ENCODE data around the gene SF3B2. TPM values are rescaled to one million over a fixed set of nuclear protein-coding genes. Genes with fewer than 3 reads are reported as not detected.
"Not testable (repeated sequence)": the region's sequence is repeated elsewhere in the genome, so short reads cannot be mapped to it uniquely, and the experiment has no call there.

SF3B2 gene
- polyA plus RNA-seq, 3 donors, result 229 to 250 (median 238) TPM

DNA sequence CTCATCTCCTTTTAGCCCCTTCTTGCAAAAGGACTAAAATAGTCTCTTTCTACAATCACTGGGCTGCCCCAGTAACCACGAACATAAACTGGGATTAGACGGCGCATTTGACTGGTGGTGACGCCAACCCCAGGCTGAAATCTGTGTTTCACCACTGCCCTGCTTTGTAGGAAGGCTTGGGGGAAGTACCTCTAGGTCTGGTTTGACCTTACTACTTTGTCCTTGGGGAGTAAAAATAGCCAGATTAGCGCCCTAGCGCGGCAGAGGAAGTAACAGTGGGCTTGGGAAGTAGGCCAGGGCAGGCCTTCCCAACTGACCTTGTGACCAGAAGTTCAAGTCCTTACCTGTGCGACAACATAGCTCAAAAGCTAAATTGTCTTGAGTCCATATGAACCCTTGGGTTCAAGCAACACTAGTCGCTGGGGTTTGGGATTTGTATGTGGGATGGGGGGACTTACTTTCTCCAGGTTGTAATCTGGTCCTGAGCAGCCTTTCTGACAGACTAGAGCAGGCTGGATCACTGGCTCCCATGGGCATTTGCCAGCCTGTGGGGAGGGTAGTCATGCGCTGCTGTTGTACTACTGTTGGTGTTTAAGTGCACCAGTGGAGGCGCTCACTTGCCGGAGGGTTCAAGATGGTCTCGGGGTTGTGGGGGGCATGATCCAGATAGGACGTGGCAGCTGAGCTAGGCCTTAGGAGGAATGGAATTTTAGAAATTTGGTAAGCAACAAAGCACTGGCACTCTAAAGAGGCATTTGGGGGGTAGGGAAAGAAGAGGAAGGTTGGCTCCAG, 17.0 kb downstream of the SF3B2 start:
- no peak for DNase-seq

DNA sequence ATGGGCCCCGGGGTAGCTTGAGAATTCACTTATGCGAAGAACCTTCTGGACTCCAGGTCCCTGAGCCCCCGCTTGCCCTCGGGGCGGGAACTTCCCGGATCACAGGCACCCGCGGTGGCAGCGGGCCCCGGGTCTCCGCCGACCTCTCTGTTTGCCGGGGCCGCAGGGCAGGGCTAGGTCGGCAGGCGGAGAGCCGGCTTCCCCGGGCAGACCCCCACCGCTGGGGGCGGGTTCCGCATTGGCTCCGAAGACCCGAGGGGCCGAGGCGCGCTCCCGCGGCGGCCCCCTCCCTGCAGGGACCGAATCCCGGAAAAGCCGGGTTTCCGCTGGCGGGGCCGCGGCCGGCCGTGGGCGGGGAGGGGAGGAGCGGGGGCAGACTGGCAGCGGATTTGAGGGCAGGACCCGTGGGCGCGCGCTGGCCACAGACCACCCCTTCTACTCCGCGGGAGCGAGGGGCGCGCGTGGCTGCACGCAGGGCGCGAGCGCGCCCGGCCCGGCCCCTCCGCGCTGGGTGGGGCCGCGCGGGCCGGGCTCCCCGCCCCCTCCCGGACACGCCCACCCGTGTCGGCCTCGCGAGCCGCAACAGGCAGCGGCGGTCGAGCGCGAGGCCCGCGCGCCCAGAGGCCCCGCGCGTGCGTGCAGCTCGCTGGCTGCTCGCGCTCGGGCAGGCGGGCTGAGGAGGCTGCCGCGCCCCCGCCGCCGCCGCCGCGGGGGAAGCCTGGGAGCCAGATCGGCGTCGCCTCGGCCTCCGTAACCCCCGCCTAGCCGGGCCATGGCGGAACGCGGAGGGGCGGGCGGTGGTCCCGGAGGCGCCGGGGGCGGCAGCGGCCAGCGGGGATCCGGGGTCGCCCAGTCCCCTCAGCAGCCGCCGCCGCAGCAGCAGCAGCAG, 17.8 kb downstream of the SF3B2 start, which contains the start of gene PACS1:
TSS of gene PACS1 (plus strand) at position 558 of the 889 bp plus-strand sequence. CDS start at position 773, 215 bp downstream.
- no peak for DNase-seq

DNA sequence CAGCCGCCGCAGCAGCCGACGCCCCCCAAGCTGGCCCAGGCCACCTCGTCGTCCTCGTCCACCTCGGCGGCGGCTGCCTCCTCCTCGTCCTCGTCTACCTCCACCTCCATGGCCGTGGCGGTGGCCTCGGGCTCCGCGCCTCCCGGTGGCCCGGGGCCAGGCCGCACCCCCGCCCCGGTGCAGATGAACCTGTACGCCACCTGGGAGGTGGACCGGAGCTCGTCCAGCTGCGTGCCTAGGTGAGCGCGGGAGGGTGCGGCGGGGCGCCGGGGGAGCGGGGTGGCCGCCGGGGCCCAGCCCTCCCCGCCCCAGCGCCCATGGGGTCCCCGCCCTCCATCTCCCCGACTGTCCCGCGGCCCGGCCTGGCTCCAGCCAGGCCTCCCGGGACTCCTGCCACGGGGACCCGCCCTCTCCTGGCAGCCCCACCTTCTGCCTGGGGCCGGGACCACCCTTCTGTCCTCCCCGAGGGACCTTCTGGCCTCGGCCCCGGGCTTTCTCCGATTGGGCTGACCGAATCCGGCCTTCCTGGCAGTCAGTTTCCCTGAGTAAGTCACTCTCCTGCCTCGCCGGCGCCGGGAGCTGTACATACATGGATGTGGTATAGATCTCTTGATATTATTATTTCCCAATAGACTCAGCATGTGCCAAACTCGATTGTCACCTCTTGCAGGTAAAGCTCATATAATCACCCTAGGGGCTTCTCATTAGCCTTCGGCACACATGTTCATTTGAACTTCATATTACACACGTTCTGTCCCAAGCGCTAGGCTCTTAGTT, 18.6 kb downstream of the SF3B2 start:
- no peak for DNase-seq

DNA sequence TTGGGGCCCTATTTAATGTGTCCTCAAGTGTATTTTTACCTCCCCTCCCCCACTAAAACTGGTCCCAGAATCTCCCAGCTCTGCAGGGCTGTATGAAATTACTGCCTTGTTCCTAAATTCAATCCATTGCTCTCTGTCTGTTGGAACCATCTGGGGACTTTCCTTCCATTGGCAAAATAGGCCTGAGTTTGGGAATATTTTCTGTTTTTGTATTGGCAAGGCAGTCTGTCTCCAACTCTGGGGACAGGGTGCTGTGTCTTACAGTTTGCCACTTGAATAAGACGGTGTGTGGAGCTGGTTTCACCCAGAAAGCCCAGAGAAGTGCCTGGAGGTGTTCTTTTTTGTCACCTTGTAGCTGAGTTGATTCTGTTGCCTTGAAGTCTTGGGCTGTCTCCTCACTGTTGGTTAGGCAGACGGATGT, 19.2 kb downstream of the SF3B2 start:
- DNase-seq, result no peak

DNA sequence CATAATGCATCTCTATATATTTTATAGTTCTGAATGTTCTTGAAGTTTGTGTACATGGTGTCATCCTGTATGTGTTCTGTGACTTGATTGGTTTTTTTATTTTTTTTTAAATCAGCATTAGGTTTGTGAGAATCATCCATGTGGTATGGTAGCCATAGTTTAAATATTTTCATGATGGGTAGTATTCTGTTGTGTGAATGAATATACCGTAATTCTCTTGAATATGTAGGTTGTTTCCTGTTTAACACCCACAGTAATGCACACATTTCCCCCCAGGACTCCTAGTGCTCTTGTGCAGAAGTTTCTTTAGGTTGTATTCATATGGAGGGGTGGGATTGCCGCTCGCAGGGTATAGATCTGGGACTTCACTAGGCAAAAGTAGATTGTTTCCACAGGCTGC, 19.9 kb downstream of the SF3B2 start:
- no peak for DNase-seq

DNA sequence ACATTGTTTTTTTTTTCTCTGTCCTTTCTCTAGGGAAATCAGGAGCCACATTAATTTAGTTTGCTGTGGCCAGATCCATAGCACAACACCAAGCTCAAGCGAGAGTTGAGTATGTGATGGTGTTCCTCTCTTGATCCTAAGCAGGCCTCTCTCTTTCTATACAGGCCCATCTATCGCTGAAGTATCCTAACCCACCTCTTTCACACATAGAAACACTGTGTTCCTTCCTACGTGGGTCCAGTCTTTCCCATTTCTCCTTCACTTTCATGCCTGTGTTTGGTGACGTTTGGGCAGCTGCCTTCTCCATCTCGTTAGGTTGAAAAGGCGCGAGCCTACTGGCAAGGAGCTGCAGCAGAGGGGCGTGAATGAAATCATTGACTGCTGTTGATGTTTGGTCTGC, 20.4 kb downstream of the SF3B2 start:
- DNase-seq, result no peak

DNA sequence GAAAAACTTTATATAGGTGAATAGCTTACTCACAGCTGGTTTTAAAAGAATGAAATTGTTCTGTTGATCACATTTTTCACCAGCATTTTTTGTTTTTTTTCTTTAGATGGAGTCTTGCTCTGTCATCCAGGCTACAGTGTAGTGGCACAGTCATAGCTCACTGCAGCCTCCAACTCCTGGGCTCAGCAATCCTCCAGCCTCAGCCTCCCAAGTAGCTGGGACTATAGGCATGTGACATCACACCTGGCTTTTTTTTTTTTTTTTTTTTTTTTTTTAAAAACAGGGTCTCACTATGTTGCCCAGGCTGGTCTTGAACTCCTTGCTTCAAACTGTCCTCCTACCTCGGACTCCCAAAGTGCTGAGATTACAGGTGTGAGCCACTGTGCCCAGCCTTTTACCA, 21.5 kb downstream of the SF3B2 start:
- DNase-seq, result no peak

DNA sequence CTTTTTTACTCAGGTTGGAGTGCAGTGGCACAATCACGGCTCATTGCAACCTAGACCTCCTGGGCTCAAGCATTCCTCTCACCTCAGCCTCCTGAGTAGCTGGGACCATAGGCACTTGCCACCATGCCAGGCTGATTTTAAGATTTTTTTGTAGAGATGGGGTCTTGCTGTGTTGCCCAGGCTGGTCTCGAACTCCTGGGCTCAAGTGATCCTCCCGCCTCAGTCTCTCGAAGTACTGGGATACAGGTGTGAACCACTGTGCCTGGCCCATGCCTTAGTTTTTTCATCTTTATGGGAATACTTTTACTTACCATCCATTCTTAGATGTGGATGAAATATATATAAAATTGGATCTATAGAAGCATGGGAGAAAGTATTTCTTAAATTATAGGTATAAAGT, 23.1 kb downstream of the SF3B2 start:
- DNase-seq, result no peak

DNA sequence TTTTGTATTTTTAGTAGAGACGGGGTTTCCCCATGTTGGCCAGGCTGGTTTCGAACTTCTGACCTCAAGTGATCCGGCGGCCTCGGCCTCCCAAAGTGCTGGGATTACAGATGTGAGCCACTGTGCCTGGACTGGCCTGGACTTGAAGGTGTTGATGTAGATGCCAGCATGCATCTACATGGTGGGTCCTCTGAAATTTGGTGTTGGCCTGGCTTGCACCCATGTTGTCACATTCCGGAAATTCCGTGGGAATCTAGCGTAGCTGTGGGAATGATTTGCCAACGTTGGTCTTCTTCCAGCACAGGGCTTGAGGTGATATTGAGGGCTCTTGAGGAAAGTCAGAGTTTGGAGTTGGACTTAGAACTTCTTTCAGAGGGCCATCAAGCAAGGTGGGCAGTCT, 24.4 kb downstream of the SF3B2 start:
- no peak for DNase-seq

DNA sequence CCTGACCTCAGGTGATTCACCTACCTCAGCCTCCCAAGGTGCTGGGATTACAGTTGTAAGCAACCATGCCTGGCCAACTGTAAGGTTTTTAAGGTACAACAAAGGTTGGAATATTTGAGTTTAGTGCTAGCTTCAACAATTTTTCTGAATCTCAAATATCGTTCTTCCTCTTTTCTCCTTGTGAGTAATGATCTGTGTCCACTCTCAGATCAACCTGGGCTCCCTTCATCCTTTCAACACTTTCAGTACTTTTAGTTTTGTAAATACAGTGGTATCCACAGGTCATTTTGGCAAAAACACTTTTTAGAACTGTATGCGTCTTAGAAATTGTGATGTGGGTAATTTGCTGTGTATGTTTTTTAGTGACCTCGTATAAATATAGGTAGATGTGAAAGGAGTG, 25.8 kb downstream of the SF3B2 start:
- DNase-seq, result no peak

DNA sequence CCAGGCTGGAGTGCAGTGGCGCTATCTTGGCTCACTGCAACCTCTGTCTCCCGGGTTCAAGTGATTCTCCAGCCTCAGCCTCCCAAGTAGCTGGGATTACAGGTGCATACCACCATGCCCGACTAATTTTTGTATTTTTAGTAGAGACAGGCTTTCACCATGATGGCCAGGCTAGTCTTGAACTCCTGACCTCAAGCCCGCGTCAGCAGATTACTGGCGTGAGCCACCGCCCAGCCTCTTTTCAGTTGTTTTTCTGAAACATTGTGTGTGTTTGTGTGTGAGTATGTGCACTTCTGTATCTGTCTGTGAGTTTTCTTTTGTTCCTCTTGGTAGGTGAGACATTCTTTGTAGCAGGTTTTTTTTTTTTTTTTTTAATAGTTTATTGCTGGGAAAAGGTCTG, 26.8 kb downstream of the SF3B2 start:
- DNase-seq, result not testable (repeated sequence)

DNA sequence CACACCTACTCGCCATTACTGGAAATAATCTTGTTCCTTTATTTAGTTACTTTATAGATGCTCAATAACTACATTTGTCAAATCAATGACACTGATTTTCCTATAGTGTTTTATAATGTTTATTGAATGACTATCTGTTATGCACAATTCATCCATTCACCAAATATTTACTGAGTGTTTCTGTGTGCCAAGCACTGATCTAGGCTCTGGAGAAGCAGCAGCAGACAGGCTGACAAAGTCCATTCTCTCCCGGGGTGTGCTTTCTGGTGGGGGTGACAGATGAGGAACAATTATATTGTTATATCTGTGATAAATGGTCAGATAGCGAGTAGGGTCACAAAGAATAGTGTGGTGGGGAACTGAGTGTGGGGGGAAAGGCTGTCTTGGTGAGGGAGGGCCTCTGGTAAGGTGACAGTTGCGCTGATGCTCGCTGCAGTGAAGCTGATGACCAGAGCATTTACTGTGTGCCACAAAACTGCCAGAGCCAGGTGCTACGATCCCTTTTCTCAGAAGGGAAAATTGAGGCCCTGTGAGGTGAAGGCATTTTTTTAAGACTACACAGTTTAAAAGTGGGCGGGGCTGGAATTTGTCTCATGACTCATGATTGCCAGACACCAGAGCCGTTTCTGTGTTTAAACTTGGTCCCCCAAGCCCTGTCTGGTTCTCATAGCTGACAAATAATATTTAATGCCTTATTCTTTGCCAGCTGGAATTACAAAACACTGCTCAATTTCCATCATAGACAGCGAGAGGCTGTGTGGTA, 28.1 kb downstream of the SF3B2 start:
- DNase-seq, result no peak

DNA sequence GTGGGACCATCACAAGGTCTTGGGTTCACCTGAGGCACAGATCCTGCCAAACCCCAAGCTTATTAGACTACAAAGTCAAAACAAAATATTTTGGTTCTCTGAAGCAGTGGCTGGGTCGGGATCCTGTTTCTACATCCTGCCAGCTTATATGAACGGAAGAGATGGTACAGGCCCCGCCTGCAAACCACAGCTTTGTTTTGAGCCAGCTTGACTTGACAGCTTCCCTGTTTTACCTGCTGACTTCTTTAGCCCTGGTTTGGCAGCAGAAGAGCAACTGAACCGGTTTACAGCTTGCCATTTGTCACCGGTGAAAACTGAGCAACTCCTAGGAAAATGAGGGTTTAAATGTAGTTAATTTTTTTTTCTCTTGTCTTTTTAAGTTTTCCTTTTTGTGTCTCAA, 29.3 kb downstream of the SF3B2 start:
- DNase-seq, result no peak

DNA sequence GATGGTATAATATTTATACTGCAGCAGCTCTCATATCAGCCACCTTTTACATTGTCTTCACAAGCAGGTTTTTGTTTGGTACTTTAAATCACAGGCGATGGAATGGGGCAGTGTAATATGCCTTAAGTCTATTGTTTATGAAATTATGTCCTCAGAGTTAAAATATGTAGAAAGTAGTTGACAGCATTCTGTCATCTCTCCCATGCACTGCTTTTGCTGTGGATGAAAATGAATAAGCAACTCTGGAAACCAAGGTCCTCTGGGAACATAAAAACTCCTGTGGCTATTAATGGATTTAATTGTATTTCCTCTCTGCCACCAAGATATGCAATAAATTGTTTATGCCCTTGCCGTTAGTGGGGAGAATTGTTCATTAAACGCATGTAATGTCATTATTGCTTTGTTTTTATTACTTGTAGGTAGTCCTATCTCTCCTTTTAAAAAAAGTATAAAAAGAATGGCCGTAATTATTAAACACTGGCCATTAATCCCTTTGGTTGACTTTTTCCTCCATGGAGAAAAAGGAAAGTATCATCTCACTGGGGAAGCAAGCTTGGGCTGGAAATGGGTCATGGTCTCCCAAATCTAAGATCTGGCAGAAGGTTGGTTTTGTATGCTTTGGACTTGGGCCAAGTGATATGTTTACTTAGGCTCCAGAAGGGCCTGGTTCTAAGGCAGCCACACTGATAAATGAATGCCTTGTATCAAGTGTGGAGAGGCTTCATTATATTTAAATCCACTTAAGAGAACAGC, 31.0 kb downstream of the SF3B2 start:
- DNase-seq, result no peak

DNA sequence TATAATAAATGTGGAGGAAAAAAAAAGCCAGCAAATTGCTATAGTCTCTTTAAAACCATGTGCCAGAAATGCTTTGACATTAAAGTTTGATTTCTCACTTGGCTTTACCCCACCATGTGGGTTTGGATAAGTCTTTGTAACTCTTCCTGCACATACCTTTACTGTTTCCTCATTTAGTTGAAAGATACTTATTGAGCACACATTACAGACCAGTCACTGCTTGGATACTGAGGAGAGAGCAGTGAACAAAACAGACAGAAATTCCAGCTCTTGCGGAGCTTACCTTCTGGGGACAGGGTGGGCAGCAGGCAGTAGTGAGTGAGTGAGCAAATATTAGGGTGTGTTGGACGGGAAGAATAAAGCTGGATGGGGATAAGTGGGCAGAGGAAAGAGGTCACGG, 31.6 kb downstream of the SF3B2 start:
- DNase-seq, result no peak

DNA sequence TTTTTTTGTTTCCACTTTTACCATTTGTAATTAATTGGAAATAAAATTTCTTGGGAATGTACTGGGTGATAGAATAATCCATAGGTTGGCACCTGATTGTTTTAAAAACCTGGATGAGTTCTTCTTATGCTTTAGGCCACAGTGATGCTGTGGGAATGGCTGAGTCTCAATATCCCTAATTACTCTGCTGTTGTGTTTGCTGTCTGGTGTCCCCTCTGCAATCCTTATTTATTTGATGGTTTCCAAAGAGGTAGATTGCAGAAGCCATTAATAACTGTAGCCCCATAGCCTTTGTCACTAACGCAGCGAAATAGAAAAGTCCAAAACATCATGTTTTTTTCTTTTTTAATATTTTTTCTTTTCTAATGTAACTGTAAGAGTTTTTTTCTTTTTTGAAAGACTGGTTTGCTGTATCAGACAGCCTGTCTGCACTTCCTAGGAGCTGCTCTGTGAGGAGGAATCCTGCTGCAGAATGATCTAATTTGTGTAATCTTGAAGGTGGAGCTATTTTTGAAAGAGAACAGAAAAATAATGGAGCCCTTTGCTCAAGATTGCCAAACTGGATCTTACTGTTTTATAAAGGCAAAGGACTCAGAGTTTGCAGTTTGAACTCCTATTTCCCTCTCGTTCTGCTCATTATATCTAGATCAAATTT, 32.8 kb downstream of the SF3B2 start:
- no peak for DNase-seq

DNA sequence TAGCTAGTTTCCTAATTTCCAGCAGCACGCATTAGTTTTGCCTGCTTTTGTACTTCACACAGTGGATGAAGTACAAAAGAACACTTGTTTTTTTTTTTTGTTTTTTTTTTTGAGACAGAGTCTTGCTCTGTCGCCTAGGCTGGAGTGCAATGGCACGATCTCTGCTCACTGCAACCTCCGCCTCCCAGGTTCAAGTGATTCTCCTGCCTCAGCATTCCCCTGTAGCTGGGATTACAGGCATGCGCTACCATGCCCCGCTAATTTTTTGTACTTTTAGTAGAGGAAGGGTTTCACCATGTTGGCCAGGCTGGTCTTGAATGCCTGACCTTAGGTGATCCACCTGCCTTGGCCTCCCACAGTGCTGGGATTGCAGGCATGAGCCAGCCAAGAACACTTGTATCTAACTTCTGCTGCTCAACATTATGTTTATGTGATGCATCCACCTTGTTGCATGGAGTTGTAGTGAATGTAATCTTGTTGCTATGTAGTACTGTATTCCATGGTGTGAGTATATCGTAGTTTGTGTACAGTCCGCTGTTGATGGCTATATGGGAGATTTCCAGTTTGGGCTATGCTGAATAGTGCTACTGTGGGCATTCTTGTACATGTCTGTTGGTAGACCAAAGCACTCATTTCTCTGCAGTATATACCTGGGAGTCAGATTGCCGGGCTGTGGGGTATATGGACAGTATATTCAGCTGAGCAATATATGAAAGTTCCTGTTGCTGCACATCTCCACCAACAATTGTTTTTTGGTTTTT, 35.2 kb downstream of the SF3B2 start:
- no peak for DNase-seq

DNA sequence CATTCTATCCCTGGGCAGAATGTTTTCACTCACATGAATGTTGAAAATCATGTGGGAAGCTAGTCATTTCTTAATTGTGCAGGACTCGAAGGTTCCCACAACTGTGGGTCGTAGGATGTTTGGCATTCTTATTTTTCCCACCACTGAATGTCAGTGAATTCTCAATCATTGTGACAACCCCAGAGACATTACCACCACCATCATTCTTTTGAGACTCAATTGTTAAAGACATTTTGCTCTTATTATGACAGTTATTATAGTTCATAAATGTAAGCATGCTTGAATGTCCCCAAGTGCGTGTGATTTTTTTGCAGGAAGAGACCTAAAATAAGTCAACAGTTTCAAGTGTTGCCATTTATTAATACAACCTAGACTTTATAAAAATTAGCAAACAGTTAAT, 36.9 kb downstream of the SF3B2 start:
- DNase-seq, result no peak

DNA sequence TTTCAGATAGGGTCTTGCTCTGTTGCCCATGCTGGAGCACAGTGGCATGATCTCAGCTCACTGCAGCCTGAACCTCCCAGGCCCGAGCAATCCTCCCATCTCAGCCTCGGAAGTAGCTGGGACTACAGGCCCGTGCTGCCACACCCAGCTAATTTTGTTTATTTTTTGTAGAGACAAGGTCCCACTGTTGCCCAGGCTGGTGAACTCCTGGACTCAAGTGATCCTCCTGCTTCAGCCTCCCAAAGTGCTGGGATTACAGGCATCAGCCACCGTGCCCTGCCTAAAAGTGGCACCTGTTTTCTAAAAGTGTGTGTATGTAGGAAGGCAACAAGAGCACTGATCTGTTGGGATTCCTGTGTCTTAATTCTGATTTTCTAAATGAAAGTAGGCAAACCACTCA, 38.1 kb downstream of the SF3B2 start:
- DNase-seq, result no peak

Data from renal pelvis (tissue), 4 donors.